ENCODE measurements around the gene TBX2. TPM values are rescaled to one million over a fixed set of nuclear protein-coding genes. Genes with fewer than 3 reads are reported as not detected.

Gene TBX2
- total RNA-seq, 1 experiment from 2014 or later: not detected

DNA sequence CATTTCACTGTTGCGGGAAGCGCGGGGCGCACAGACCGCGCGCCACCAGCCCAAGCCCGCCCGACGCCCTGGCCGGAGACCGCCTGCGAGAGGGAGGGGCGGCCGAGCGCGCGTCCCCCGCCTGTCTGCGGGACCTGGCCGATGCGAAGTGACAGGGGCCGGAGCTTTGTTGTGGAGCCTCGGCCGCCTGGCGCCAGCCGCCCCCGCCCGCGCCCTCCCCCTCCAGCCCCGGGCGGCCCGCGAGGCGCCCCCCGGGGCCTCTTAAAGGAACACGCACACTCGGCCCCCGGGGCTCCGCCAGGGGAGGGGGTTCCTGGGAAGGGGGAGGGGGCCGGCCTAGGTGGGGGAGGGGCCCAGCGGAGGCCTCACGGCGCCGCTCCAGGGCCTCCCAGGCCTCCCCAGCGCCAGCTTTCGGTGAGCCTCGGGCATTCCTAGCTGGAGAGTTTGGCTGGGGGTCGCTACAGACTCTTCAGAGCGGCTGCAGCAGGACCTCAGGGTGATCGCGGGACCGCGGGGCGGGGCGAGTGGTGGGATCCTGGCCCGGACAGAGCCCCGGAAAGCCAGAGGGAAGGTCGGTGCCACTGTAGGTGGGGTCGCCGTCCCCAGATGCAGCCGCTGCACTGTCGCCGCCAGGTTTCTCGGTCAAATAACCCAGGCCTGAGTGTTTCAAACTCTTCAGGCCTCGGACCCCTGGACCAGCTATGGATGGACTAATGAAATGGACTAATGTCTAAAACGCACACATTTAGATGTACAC lies 2.4 kb upstream of the TBX2 start:
- no TSS peak for BruUV-seq (replicated peaks)
- TF ChIP-seq, protein P1, sequence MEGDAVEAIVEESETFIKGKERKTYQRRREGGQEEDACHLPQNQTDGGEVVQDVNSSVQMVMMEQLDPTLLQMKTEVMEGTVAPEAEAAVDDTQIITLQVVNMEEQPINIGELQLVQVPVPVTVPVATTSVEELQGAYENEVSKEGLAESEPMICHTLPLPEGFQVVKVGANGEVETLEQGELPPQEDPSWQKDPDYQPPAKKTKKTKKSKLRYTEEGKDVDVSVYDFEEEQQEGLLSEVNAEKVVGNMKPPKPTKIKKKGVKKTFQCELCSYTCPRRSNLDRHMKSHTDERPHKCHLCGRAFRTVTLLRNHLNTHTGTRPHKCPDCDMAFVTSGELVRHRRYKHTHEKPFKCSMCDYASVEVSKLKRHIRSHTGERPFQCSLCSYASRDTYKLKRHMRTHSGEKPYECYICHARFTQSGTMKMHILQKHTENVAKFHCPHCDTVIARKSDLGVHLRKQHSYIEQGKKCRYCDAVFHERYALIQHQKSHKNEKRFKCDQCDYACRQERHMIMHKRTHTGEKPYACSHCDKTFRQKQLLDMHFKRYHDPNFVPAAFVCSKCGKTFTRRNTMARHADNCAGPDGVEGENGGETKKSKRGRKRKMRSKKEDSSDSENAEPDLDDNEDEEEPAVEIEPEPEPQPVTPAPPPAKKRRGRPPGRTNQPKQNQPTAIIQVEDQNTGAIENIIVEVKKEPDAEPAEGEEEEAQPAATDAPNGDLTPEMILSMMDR (conservative IDR thresholded peaks at IDR 0.05; ENCODE audit: low read depth, low read length): no peak
- TF ChIP-seq EZH2 (IDR thresholded peaks at IDR 0.05; ENCODE audit: borderline replicate concordance, low read depth, low read length, poor library complexity, severe bottlenecking): peak; percentile 12
- no peak for DNase-seq (ENCODE audit: low spot score)
- Histone ChIP-seq H3K9me3 (ENCODE audit: low read depth, low read length, poor library complexity, severe bottlenecking) (no peaks in the 10 kb centered on the region), H3K27ac (ENCODE audit: low read depth, low read length, poor library complexity, severe bottlenecking) (no peak overlapping the region), H3K4me3 (ENCODE audit: low read depth, low read length, poor library complexity, severe bottlenecking) (no peak overlapping the region), H3K4me1 (ENCODE audit: insufficient read depth, low read length, poor library complexity, severe bottlenecking) (peaks cover 23% of the 10 kb centered on the region), H3K36me3 (ENCODE audit: insufficient read depth, low read length, poor library complexity, severe bottlenecking) (no peaks in the 10 kb centered on the region), H3K27me3 (replicated peaks; ENCODE audit: insufficient read depth, low read depth, low read length, poor library complexity) (peaks cover 72% of the 10 kb centered on the region)
- ChIA-PET CTCF (interaction anchor here (0.6 kb wide), 2 partner anchors 426 to 720 kb away, joined by 3 read pairs; partner anchors contain the start of gene BCAS3), POLR2A (ENCODE audit: low non-redundant PET) (no interaction called here)
- intact Hi-C loops (cut with micrococcal nuclease; ENCODE audit: unreplicated experiment): loop anchor here (5.0 kb wide), 1 partner anchor 395 kb away; no protein-coding TSS in a partner anchor

DNA sequence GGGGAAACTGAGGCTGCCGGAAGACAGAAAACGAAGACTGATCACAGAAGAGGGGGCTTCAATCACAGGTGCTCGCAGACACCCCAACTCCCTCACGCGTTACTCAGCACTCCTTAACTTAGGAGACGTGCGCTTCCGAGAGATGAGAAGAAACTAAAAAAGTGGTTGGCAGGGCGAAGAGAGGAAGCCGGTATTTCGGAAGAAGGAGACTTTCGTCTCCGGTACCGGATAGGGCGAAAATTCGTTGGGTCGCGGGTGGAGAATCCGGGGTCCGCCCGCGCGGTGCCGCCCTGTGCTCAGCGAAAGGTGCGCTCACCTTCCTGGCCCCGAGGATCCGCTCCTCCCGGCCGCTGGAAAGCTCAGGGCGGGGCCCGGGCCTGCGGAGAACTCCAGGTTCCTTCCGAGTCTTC lies 917 bp upstream of the TBX2 start:
- ChIA-PET POLR2A (ENCODE audit: low non-redundant PET) (no interaction called here), CTCF (interaction anchor here (0.6 kb wide), 1 partner anchor 281 kb away, joined by 4 read pairs; no protein-coding TSS in a partner anchor)
- no TSS peak for BruUV-seq (replicated peaks)

DNA sequence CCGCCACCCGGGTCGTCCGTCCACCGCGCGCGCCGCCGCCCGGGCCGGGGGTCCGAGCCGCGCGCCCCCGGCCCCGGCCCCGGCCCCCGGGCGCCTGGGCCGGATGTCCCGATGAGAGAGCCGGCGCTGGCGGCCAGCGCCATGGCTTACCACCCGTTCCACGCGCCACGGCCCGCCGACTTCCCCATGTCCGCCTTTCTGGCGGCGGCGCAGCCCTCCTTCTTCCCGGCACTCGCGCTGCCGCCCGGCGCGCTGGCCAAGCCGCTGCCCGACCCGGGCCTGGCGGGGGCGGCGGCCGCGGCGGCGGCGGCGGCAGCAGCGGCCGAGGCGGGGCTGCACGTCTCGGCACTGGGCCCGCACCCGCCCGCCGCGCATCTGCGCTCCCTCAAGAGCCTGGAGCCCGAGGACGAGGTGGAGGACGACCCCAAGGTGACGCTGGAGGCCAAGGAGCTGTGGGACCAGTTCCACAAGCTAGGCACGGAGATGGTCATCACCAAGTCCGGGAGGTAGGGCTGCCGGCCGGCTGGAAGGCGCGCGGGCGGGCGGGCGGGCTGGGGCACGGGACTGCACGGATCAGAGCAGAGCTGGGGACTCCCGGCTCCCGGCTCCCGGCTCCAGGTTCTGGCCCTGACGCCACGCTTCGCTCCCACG lies 548 bp downstream of the TBX2 start:
- ChIA-PET CTCF (interaction anchor here (0.6 kb wide), 1 partner anchor 91 kb away, joined by 3 read pairs; no protein-coding TSS in a partner anchor), POLR2A (ENCODE audit: low non-redundant PET) (no interaction called here)
- H3K27ac ChIP-seq (ENCODE audit: low read depth, low read length, poor library complexity, severe bottlenecking): no peak overlapping the region
- H3K36me3 ChIP-seq (ENCODE audit: insufficient read depth, low read length, poor library complexity, severe bottlenecking): no peaks in the 10 kb centered on the region
- no peak overlapping the region for H3K4me3 ChIP-seq (ENCODE audit: low read depth, low read length, poor library complexity, severe bottlenecking)
- H3K9me3 ChIP-seq (ENCODE audit: low read depth, low read length, poor library complexity, severe bottlenecking): no peaks in the 10 kb centered on the region
- peaks cover 94% of the 10 kb centered on the region for H3K27me3 ChIP-seq (replicated peaks; ENCODE audit: insufficient read depth, low read depth, low read length, poor library complexity)
- no peak for TF ChIP-seq EZH2 (IDR thresholded peaks at IDR 0.05; ENCODE audit: borderline replicate concordance, low read depth, low read length, poor library complexity, severe bottlenecking)
- TF ChIP-seq, protein P1 (conservative IDR thresholded peaks at IDR 0.05; ENCODE audit: low read depth, low read length): no peak
- intact Hi-C loops (cut with micrococcal nuclease; ENCODE audit: unreplicated experiment): no loop called here
- no peak for DNase-seq (ENCODE audit: low spot score)
- H3K4me1 ChIP-seq (ENCODE audit: insufficient read depth, low read length, poor library complexity, severe bottlenecking): peaks cover 31% of the 10 kb centered on the region
- no TSS peak for BruUV-seq (replicated peaks)

More for the DNA sequence above, 917 bp upstream of the TBX2 start:
- Histone ChIP-seq H3K4me1 (ENCODE audit: insufficient read depth, low read length, poor library complexity, severe bottlenecking) (peaks cover 27% of the 10 kb centered on the region), H3K27me3 (replicated peaks; ENCODE audit: insufficient read depth, low read depth, low read length, poor library complexity) (peaks cover 87% of the 10 kb centered on the region), H3K9me3 (ENCODE audit: low read depth, low read length, poor library complexity, severe bottlenecking) (no peaks in the 10 kb centered on the region), H3K36me3 (ENCODE audit: insufficient read depth, low read length, poor library complexity, severe bottlenecking) (no peaks in the 10 kb centered on the region), H3K4me3 (ENCODE audit: low read depth, low read length, poor library complexity, severe bottlenecking) (peak overlapping the region; percentile 31), H3K27ac (ENCODE audit: low read depth, low read length, poor library complexity, severe bottlenecking) (no peak overlapping the region)
- peak; percentile 82 for TF ChIP-seq EZH2 (IDR thresholded peaks at IDR 0.05; ENCODE audit: borderline replicate concordance, low read depth, low read length, poor library complexity, severe bottlenecking)
- TF ChIP-seq, protein P1 (conservative IDR thresholded peaks at IDR 0.05; ENCODE audit: low read depth, low read length): no peak
- DNase-seq (ENCODE audit: low spot score): no peak
- intact Hi-C loops (cut with micrococcal nuclease; ENCODE audit: unreplicated experiment): loop anchor here (5.0 kb wide), 1 partner anchor 396 kb away; no protein-coding TSS in a partner anchor

Data from A673 (cell line).